ENCODE results near the gene C9orf85.

Gene C9orf85, protein sequence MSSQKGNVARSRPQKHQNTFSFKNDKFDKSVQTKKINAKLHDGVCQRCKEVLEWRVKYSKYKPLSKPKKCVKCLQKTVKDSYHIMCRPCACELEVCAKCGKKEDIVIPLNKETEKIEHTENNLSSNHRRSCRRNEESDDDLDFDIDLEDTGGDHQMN

DNA sequence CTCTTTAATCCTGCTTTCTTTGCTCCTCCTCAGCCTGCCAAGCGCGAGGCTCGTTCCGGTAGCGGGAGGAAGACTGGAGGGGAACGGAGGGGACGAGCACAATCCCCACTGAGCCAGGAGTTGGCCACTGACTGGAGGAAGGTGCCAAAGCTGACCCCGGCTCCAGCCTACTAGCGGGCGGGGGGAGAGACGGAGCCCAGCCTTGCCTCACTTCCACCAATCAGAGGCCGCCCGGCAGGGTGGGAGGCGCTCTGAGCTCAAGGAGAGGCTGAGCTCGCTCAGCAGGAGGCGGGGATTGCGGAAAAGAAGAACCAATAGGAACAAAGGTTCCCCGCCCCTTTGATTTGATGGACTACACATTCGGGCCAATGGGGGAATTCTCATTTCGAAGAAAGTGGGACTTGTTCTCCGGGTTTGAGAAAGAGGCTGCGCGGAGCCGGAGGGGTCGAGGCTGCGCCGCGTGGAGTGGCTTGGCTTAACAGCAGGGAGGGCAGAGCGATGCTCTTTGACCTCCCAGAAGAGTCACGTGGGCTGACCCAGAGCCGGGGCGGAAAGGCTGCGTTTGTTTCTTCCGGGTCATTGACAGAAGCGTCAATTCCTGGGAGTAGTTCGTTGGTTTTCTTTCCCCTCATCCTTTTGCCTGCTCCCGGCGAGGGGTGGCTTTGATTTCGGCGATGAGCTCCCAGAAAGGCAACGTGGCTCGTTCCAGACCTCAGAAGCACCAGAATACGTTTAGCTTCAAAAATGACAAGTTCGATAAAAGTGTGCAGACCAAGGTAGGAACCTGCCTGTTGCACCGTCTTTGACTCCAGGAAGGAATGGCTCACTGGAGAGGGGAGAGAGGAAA is at the start of gene C9orf85, which contains the start of gene ABHD17B:
TSS of gene C9orf85 (plus strand) at position 579 of the 847 bp plus-strand sequence. CDS start at position 675, 96 bp downstream.
TSS of gene ABHD17B (minus strand) at position 133 of the 847 bp plus-strand sequence. CDS start 36,113 bp downstream, outside the sequence.
- H3K4me3 ChIP-seq (ENCODE audit: control insufficient read depth, low read depth, low read length) = peak within 1 kb of the TSS; percentile 96
- TF ChIP-seq, protein P1, sequence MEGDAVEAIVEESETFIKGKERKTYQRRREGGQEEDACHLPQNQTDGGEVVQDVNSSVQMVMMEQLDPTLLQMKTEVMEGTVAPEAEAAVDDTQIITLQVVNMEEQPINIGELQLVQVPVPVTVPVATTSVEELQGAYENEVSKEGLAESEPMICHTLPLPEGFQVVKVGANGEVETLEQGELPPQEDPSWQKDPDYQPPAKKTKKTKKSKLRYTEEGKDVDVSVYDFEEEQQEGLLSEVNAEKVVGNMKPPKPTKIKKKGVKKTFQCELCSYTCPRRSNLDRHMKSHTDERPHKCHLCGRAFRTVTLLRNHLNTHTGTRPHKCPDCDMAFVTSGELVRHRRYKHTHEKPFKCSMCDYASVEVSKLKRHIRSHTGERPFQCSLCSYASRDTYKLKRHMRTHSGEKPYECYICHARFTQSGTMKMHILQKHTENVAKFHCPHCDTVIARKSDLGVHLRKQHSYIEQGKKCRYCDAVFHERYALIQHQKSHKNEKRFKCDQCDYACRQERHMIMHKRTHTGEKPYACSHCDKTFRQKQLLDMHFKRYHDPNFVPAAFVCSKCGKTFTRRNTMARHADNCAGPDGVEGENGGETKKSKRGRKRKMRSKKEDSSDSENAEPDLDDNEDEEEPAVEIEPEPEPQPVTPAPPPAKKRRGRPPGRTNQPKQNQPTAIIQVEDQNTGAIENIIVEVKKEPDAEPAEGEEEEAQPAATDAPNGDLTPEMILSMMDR (conservative IDR thresholded peaks at IDR 0.05; ENCODE audit: control insufficient read depth, insufficient read depth, low read depth, low read length) = no peak
- DNase-seq (ENCODE audit: low read depth) = peak; percentile 99

DNA sequence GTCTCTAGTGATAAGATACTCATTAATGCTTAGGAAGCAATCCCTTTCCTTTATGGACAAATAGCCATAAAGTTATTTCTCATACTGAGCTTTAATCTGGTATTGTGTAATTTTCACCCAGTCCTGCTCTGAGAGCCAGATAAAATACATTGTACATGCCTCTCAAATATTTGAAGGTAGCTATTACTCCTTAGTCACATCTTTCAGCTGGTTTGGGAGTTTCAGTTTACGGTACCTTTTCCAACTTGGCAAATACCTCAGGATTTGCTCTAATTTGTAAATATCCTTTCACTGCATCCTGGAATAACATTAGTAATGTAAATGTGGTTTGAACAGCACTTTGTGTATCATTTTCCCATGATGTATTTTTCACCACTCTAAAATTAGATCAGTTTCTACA is 47.8 kb upstream of the C9orf85 start:
- H3K4me3 ChIP-seq (ENCODE audit: control insufficient read depth, low read depth, low read length) = no peak overlapping the region
- DNase-seq (ENCODE audit: low read depth) = peak; percentile 22
- TF ChIP-seq, protein P1 (conservative IDR thresholded peaks at IDR 0.05; ENCODE audit: control insufficient read depth, insufficient read depth, low read depth, low read length) = no peak

DNA sequence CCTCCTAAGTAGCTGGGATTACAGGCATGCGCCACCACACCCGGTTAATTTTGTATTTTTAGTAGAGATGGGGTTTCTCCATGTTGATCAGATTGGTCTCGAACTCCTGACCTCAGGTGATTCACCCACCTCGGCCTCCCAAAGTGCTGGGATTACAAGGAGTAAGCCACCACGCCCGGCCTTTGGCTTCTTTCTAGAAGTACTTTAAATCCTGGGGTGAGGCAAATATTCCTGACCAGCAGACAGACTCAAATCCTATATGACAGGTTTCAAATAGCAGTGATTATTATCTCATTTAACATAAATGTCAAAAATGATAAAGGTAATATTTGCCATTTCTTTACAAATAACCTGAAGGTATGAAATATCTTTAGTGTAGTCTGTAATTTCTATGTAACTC is 36.1 kb upstream of the C9orf85 start:
- TF ChIP-seq, protein P1 (conservative IDR thresholded peaks at IDR 0.05; ENCODE audit: control insufficient read depth, insufficient read depth, low read depth, low read length) = no peak
- no peak overlapping the region for H3K4me3 ChIP-seq (ENCODE audit: control insufficient read depth, low read depth, low read length)
- DNase-seq (ENCODE audit: low read depth) = no peak

DNA sequence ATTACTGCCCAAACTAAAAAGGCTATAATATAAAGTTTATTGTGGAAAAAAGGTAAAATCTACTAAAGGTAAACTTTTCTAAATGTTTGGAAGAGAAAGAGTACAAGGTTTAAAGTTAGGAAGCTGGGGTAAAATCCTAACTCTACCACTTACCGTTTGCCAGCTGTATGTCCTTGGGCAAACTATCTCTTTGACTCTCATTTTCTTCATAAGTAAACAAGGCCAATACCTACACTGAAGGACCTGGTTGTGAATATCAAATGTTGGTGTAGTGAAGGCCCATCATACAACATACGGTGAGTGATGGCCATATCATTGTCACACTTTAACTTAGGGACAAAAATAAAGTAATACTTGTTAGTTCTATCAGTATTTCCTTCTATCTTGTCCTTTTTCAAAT is 35.3 kb upstream of the C9orf85 start:
- no peak overlapping the region for H3K4me3 ChIP-seq (ENCODE audit: control insufficient read depth, low read depth, low read length)
- TF ChIP-seq, protein P1 (conservative IDR thresholded peaks at IDR 0.05; ENCODE audit: control insufficient read depth, insufficient read depth, low read depth, low read length) = no peak
- no peak for DNase-seq (ENCODE audit: low read depth)

DNA sequence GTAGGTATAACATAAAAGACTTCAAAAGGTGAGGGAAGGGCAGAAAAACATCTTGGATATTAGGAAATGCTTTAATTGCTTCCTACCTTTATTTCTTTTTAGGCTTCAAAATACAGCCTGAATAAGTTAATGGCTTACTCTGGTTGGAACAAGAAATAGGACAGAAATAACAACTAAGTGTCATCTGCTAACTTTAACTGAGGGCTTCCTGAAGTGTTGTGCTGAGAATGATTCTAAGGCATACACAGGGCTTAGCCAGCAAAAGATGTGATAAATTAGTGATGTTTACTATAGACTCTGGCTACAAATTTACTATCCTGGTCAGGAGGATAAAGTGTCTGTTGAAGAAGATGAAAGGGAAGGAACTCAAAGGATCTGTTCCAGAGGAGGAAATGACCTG is 34.6 kb upstream of the C9orf85 start:
- TF ChIP-seq, protein P1 (conservative IDR thresholded peaks at IDR 0.05; ENCODE audit: control insufficient read depth, insufficient read depth, low read depth, low read length) = no peak
- DNase-seq (ENCODE audit: low read depth) = no peak
- no peak overlapping the region for H3K4me3 ChIP-seq (ENCODE audit: control insufficient read depth, low read depth, low read length)

DNA sequence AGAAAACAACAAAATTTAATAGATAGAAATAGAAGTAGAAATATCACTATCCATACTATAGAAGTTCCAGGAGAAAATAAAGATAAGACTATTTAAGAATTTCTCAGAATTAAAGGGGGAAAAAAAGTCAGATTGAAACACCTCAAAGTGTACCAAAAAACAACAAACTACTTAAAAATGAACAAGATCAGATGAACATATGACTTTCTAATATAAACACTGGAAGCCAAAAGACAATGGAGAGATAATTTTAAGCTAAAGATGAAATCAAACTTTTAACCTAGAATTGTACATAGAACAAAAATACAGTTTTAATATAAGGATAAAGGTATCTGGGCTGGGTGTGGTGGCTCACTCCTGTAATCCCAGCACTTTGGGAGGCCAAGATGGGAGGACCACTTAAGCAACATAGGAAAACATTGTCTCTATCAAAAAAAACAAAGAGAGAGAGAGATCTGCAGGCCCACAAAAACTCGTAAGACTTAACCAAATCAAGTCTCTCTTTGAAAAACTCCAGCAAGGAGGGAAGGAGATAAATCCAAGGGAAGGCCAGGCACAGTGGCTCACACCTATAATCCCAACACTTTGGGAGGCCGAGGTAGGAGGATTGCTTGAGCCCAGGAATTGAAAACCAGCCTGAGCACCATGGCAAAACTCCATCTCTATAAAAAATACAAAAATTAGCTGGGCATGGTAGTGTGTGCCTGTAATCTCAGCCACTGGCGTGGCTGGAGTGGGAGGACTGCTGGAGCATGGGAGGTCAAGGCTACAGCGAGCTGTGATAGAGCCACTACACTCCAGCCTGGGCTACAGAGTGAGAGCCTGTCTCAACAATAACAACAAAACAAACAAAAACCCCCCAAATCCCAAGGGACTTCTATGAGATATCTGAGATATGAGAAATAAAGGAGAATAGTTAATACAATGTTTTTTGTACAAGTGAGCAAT is 32.8 kb upstream of the C9orf85 start:
- TF ChIP-seq, protein P1 (conservative IDR thresholded peaks at IDR 0.05; ENCODE audit: control insufficient read depth, insufficient read depth, low read depth, low read length) = no peak
- H3K4me3 ChIP-seq (ENCODE audit: control insufficient read depth, low read depth, low read length) = no peak overlapping the region
- DNase-seq (ENCODE audit: low read depth) = no peak
